Astrocyte (in vitro differentiated cells and primary cell): ENCODE results near the gene ADAP1.

Source experiments
- CTCF ChIP-seq: IDR thresholded peaks from 2 replicates; pipeline ENCODE4 v1.5.1; 2011; ENCODE audit warnings: low read depth, mild to moderate bottlenecking, inconsistent platforms, low read length, moderate library complexity; ENCODE audit not compliant: insufficient read depth
- EZH2 ChIP-seq: IDR thresholded peaks from 2 replicates; pipeline ENCODE4 v1.6.1; 2012; ENCODE audit warnings: mild to moderate bottlenecking, low read length, inconsistent platforms; ENCODE audit not compliant: insufficient read depth

GRCh38 chr7:869348-869747, 85.1 kb downstream of the ADAP1 start:
- no peak for TF ChIP-seq CTCF
- no peak for TF ChIP-seq EZH2
